Activated CD4-positive, CD25-positive, alpha-beta regulatory T cell treated with anti-CD3 and anti-CD28 coated beads, Interleukin-2, amount 50 U/mL, for 24 hours (primary cell): ENCODE measurements around the gene CENPS.
"Not testable (repeated sequence)": the region's sequence is repeated elsewhere in the genome, so short reads cannot be mapped to it uniquely, and the experiment has no call there.

Experiments
- ATAC-seq, 2 donors: fragments of 150-1000 bp; cut with Tn5 transposase; one replicate each; pipeline ENCODE4 v1.10.0; 2021; ENCODE audit warnings: mild to moderate bottlenecking in 1 of 2, moderate library complexity in 1 of 2

The CENPS gene

GRCh38 chr1:10430216-10431069 is at the start of gene CENPS:
Gene CENPS, plus strand, starts transcription at chr1:10430433. Its CDS starts 85 bp downstream, at chr1:10430518.
- ATAC-seq, result peak; percentile 84 to 87

GRCh38 chr1:10380594-10381275 is 49.5 kb upstream of the CENPS start:
- ATAC-seq, result no peak

- ATAC-seq, result no peak
These were observed 46.6 kb upstream of the CENPS start for GRCh38 chr1:10383630-10384029.

GRCh38 chr1:10384219-10384618 is 46.0 kb upstream of the CENPS start:
- ATAC-seq, result no peak

- no peak for ATAC-seq
These were observed 43.2 kb upstream of the CENPS start for GRCh38 chr1:10386761-10387676.

- ATAC-seq, result peak in 1 of 2 donors; percentile 41
These were observed 42.4 kb upstream of the CENPS start for GRCh38 chr1:10387677-10388386.

- no peak for ATAC-seq
These were observed 41.9 kb upstream of the CENPS start for GRCh38 chr1:10388387-10388715.

- ATAC-seq, result no peak
These were observed 40.8 kb upstream of the CENPS start for GRCh38 chr1:10389271-10389973.

- no peak for ATAC-seq
These were observed 33.4 kb upstream of the CENPS start for GRCh38 chr1:10396870-10397269.

GRCh38 chr1:10398278-10398733 is 31.9 kb upstream of the CENPS start:
- no peak for ATAC-seq

GRCh38 chr1:10398734-10399443 is 31.3 kb upstream of the CENPS start, which contains the start of gene PGD:
Gene PGD, plus strand, starts transcription at chr1:10399064. Its CDS starts 54 bp downstream, at chr1:10399118.
- peak; percentile 98 to 99 for ATAC-seq

GRCh38 chr1:10399444-10399941 is 30.7 kb upstream of the CENPS start:
- ATAC-seq, result no peak

- no peak for ATAC-seq
These were observed 30.2 kb upstream of the CENPS start for GRCh38 chr1:10400013-10400412.

GRCh38 chr1:10401281-10401680 is 29.0 kb upstream of the CENPS start:
- no peak for ATAC-seq

GRCh38 chr1:10402729-10403274 is 27.4 kb upstream of the CENPS start:
- no peak for ATAC-seq

- no peak for ATAC-seq
These were observed 23.0 kb upstream of the CENPS start for GRCh38 chr1:10407201-10407600.

- ATAC-seq, result peak; percentile 64 to 65
These were observed 14.9 kb upstream of the CENPS start for GRCh38 chr1:10415211-10415930.

GRCh38 chr1:10415967-10416366 is 14.3 kb upstream of the CENPS start:
- ATAC-seq, result not testable (repeated sequence)

GRCh38 chr1:10418741-10419140 is 11.5 kb upstream of the CENPS start:
- ATAC-seq, result not testable (repeated sequence)

- no peak for ATAC-seq
These were observed 10.9 kb upstream of the CENPS start for GRCh38 chr1:10419351-10419750.
